GM19324 (cell line): ENCODE data around the gene MOAP1.
"Not testable (repeated sequence)": the region's sequence is repeated elsewhere in the genome, so short reads cannot be mapped to it uniquely, and the experiment has no call there.

Experiments used
- ATAC-seq: cut with Tn5 transposase; IDR thresholded peaks from one replicate; pipeline ENCODE4 v1.9.1; 2021; ENCODE audit warnings: mild to moderate bottlenecking, moderate library complexity; ENCODE audit not compliant: unreplicated experiment, low FRiP score

MOAP1 gene

GRCh38 chr14:93184391-93185348 lies at the start of gene MOAP1, which contains the start of gene LYSET:
Gene MOAP1 (minus strand): TSS chr14:93184897. CDS start chr14:93184242, 655 bp downstream.
Gene LYSET (plus strand): TSS chr14:93185317. CDS start chr14:93185406, 89 bp downstream.
- peak; percentile 90 for ATAC-seq

GRCh38 chr14:93233078-93233477 lies 48.4 kb upstream of the MOAP1 start:
- not testable (repeated sequence) for ATAC-seq

- no peak for ATAC-seq
Observed at GRCh38 chr14:93232159-93232558, 47.5 kb upstream of the MOAP1 start.

- ATAC-seq = no peak
Observed at GRCh38 chr14:93231129-93231979, 46.7 kb upstream of the MOAP1 start.

- no peak for ATAC-seq
Observed at GRCh38 chr14:93230539-93230938, 45.8 kb upstream of the MOAP1 start.

GRCh38 chr14:93228550-93228949 lies 43.9 kb upstream of the MOAP1 start:
- no peak for ATAC-seq

- ATAC-seq = no peak
Observed at GRCh38 chr14:93223565-93223964, 38.9 kb upstream of the MOAP1 start.

- no peak for ATAC-seq
Observed at GRCh38 chr14:93220509-93220908, 35.8 kb upstream of the MOAP1 start.

GRCh38 chr14:93219103-93219726 lies 34.5 kb upstream of the MOAP1 start:
- ATAC-seq = no peak

- ATAC-seq = no peak
Observed at GRCh38 chr14:93214598-93214997, 29.9 kb upstream of the MOAP1 start.

GRCh38 chr14:93212432-93212831 lies 27.7 kb upstream of the MOAP1 start:
- ATAC-seq = peak; percentile 61

- ATAC-seq = peak; percentile 37
Observed at GRCh38 chr14:93207468-93208308, 23.0 kb upstream of the MOAP1 start.

- ATAC-seq = peak; percentile 91
Observed at GRCh38 chr14:93206793-93207467, 22.2 kb upstream of the MOAP1 start, which contains the start of the genes GON7 and UBR7. Gene GON7 (minus strand): TSS chr14:93207065. CDS start chr14:93207037, 28 bp downstream. Gene UBR7 (plus strand): TSS chr14:93207256. CDS start chr14:93207292, 36 bp downstream.

GRCh38 chr14:93201155-93201704 lies 16.5 kb upstream of the MOAP1 start:
- ATAC-seq = no peak

GRCh38 chr14:93200553-93200952 lies 15.9 kb upstream of the MOAP1 start:
- ATAC-seq = no peak

- ATAC-seq = no peak
Observed at GRCh38 chr14:93199031-93199430, 14.3 kb upstream of the MOAP1 start.

GRCh38 chr14:93195316-93195999 lies 10.8 kb upstream of the MOAP1 start:
- ATAC-seq = no peak

GRCh38 chr14:93186956-93187355 lies 2.3 kb upstream of the MOAP1 start:
- ATAC-seq = no peak
